ENCODE results near the gene PDE11A.

- TF ChIP-seq, protein P1, sequence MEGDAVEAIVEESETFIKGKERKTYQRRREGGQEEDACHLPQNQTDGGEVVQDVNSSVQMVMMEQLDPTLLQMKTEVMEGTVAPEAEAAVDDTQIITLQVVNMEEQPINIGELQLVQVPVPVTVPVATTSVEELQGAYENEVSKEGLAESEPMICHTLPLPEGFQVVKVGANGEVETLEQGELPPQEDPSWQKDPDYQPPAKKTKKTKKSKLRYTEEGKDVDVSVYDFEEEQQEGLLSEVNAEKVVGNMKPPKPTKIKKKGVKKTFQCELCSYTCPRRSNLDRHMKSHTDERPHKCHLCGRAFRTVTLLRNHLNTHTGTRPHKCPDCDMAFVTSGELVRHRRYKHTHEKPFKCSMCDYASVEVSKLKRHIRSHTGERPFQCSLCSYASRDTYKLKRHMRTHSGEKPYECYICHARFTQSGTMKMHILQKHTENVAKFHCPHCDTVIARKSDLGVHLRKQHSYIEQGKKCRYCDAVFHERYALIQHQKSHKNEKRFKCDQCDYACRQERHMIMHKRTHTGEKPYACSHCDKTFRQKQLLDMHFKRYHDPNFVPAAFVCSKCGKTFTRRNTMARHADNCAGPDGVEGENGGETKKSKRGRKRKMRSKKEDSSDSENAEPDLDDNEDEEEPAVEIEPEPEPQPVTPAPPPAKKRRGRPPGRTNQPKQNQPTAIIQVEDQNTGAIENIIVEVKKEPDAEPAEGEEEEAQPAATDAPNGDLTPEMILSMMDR (IDR thresholded peaks at IDR 0.05), result no peak
- no peak for TF ChIP-seq POLR2A (IDR thresholded peaks at IDR 0.05)
These were observed 266.6 kb downstream of the PDE11A start for GRCh38 chr2:177806025-177806424.

All from adrenal gland (tissue), 5 donors.